HFF-Myc (cell line): ENCODE measurements around the gene OR4D10.

ENCODE experiments used
- DNase-seq: peaks from one replicate; pipeline ENCODE4 v3.0.0-alpha.2; 2011; ENCODE audit warnings: low read depth; ENCODE audit errors: extremely low read depth
- H3K4me3 ChIP-seq: replicated peaks from 2 replicates; pipeline ENCODE4 v1.5.1; 2011; ENCODE audit warnings: low read depth, mild to moderate bottlenecking, control low read depth, low read length
- CTCF ChIP-seq: IDR thresholded peaks from 2 replicates; pipeline ENCODE4 v1.5.1; 2012; ENCODE audit warnings: mild to moderate bottlenecking, low read depth, low read length, control low read depth; ENCODE audit errors: missing control alignments

The OR4D10 gene

DNA sequence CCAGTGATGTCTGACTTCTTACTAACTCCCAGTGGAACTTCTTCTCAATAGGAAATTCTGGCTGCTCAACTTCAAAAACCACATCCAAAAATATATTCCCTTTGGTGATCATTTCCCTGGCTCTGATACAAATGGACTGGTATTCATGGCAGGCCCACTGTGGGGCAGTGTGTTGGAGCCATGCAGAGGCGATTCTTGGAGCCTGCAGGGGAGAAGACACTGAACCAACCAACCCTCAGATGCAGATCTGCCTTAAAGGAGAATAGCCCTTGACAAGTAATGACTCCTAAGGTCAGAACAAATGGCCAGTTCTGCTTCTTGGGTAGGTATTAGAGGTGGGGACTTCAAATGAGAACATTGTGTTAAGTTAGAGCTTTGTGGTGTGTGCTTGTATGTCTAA lies 50.4 kb downstream of the OR4D10 start:
- H3K4me3 ChIP-seq = no peak overlapping the region
- no peak for DNase-seq
- no peak for TF ChIP-seq CTCF

- TF ChIP-seq CTCF = no peak
- no peak overlapping the region for H3K4me3 ChIP-seq
- DNase-seq = no peak
These were observed 55.6 kb downstream of the OR4D10 start for GRCh38 chr11:59528711-59529110.
